Erythroblast (primary cell): ENCODE data around the gene FZR1.

Source experiments
- GATA1 ChIP-seq: IDR thresholded peaks from 2 replicates; pipeline ENCODE4 v1.6.1; 2011; ENCODE audit warnings: low read depth, mild to moderate bottlenecking, control low read depth, low read length, moderate library complexity
- POLR2A ChIP-seq: IDR thresholded peaks from 2 replicates; pipeline ENCODE4 v1.6.1; 2011; ENCODE audit warnings: mild to moderate bottlenecking, low read length

DNA sequence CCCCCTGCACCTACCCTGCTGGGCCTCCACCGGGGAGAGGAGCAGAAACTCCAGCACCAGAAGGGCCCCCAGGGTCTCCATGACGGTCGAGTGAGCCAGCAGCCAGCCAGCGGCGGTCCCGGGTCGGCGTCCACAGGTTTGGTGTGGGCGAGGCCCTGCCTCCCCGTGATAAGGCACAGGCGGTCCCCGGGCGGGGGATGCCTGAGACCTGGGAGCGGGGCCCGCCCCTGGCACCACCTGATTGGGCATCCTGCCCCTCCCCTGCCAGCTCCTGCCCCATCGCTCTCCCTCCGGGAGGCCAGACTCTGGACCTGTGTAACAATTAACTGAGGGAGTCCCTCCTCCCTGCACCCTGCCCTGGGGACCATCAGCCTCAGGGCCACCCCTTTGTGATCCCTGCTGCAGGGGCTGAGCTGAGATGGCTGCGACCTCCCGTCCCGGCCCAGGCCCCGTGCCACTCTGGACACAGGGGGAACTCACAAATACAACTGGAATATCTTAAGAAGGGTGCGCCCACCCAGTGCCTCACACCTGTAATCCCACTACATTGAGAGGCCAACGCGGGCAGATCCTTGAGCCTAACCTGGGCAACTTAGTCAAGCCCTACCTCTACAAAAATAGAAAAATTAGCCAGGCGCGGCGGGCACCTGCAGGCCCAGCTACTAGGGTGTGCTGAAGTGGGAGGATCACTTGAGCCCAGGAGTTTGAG lies 25.6 kb upstream of the FZR1 start, which contains the start of gene SMIM24:
- TF ChIP-seq POLR2A: no peak
- TF ChIP-seq GATA1: no peak
